Measurements from ENCODE around the gene UCKL1.

DNA sequence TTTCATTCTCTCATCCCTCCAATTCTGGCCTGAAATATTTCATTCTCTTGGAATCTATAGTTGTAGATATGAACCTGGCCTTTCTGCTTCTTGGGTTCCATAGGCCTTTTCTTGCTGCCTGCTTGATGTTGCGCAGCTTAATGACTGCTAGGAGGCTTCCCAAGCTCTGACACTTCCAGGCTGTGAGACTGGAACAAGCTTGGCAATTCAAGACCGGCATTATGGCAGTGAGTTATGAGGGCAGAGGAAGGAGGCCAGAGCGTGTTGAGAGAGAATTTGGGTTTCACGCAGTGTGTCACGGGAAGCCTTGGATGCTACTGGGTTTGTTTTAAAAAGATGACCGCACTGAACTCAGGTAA lies 62.2 kb downstream of the UCKL1 start:
- TF ChIP-seq ELF4 (IDR thresholded peaks at IDR 0.05) (no peak), ZNF384 (IDR thresholded peaks at IDR 0.05) (no peak), L3MBTL2 (conservative IDR thresholded peaks at IDR 0.05) (no peak), SP1 (IDR thresholded peaks at IDR 0.05) (no peak)
